Uterus (tissue), 4 donors: ENCODE data around the gene TUSC2. TPM values are rescaled to one million over a fixed set of nuclear protein-coding genes. Genes with fewer than 3 reads are reported as not detected.
A peak's percentile ranks its signal among the peaks of the same experiment; 100 is the strongest.

Source experiments
- DNase-seq, 2 donors: peaks; one replicate each; pipeline ENCODE4 v3.0.0-alpha.2; 2019 to 2020
- H3K27ac ChIP-seq, 2 donors: fragments of 200-600 bp; sonication (generic); 1 replicate in 1 of 2; 2 replicates in 1 of 2; pipeline ENCODE4 v1.5.1; 2016 to 2018
- H3K27me3 ChIP-seq, 2 donors: fragments of 200-600 bp; sonication (generic); one replicate each; pipeline ENCODE4 v1.5.1; 2018 to 2019; ENCODE audit warnings: control low read depth in 1 of 2
- H3K36me3 ChIP-seq, 2 donors: fragments of 200-600 bp; sonication (generic); one replicate each; pipeline ENCODE4 v1.5.1; 2019; ENCODE audit warnings: control low read depth in 1 of 2
- H3K4me1 ChIP-seq, 2 donors: fragments of 200-600 bp; sonication (generic); one replicate each; pipeline ENCODE4 v1.5.1; 2018 to 2019; ENCODE audit warnings: control low read depth in 1 of 2
- H3K4me3 ChIP-seq, 2 donors: fragments of 200-600 bp; sonication (generic); 1 replicate in 1 of 2; 2 replicates in 1 of 2; pipeline ENCODE4 v1.5.1; 2018 to 2019; ENCODE audit warnings: mild to moderate bottlenecking in 1 of 2
- H3K9me3 ChIP-seq, 2 donors: fragments of 200-600 bp; sonication (generic); one replicate each; pipeline ENCODE4 v1.5.1; 2019; ENCODE audit warnings: control low read depth in 1 of 2
- CTCF ChIP-seq, 4 experiments: fragments of 200-600 bp in 2 of 4; fragments of 450-650 bp in 2 of 4; sonication (generic) in 2 of 4; IDR thresholded peaks; one replicate each; pipeline ENCODE4 v1.5.1; 2016 to 2019; ENCODE audit warnings: antibody characterized with exemption in 4 of 4, mild to moderate bottlenecking in 2 of 4, moderate library complexity in 1 of 4
- POLR2A ChIP-seq, 2 donors: fragments of 450-650 bp; IDR thresholded peaks; one replicate each; pipeline ENCODE4 v1.6.1; 2016; ENCODE audit warnings: antibody characterized with exemption in 2 of 2, mild to moderate bottlenecking in 1 of 2, moderate library complexity in 1 of 2
- intact Hi-C: fragments of 100-400 bp; cut with DNase I; formaldehyde crosslinking; loops from one replicate; pipeline ENCODE4 v1.15.1; 2023; ENCODE audit warnings: low total_unique reads
- total RNA-seq, 4 donors: library from RNA; depleted of rRNA in 3 of 4; stranded (reverse); fragments of >200 nt in 3 of 4; gene quantifications; one replicate each; pipeline versions ENCODE4 v1.1.0 to v1.2.4, GENCODE V29; 2014 to 2023
- donor health status: DM: yes; HTN: yes; CAD: no.

Gene TUSC2
- total RNA-seq, 4 donors from 2014 or later: 9.0 to 25.1 (median 21.3) TPM

GRCh38 chr3:50278880-50279224 is 49.2 kb downstream of the TUSC2 start, which contains the start of gene LSMEM2:
TSS of gene LSMEM2 (plus strand) at chr3:50279087. CDS start at chr3:50279114, 27 bp downstream.
- TF ChIP-seq CTCF (IDR thresholded peaks at IDR 0.05): no peak
- intact Hi-C loops: loop anchor here (5.0 kb wide), 1 partner anchor 87 kb away; the partner anchor contains the start of gene GNAT1
- DNase-seq: peak in 1 of 2 donors; percentile 18

GRCh38 chr3:50278123-50278879 is 49.7 kb downstream of the TUSC2 start:
- no peaks in the 10 kb centered on the region for H3K36me3 ChIP-seq
- no peaks in the 10 kb centered on the region for H3K27me3 ChIP-seq
- TF ChIP-seq POLR2A (IDR thresholded peaks at IDR 0.05) (no peak), CTCF (IDR thresholded peaks at IDR 0.05) (no peak)
- H3K4me3 ChIP-seq: no peak overlapping the region
- H3K27ac ChIP-seq: peak overlapping the region in 1 of 2 donors; percentile 33
- peaks cover 0 to 6% of the 10 kb centered on the region in 2 donors for H3K4me1 ChIP-seq
- no peaks in the 10 kb centered on the region for H3K9me3 ChIP-seq
- DNase-seq: no peak
- intact Hi-C loops: loop anchor here (5.0 kb wide), 1 partner anchor 86 kb away; the partner anchor contains the start of gene GNAT1

More at GRCh38 chr3:50278880-50279224, 49.2 kb downstream of the TUSC2 start, which contains the start of gene LSMEM2:
- Histone ChIP-seq H3K4me3 (no peak within 1 kb of the TSS), H3K27me3 (no peaks in the 10 kb centered on the region), H3K27ac (peak within 1 kb of the TSS; percentile 16 to 33), H3K9me3 (no peaks in the 10 kb centered on the region), H3K36me3 (no peaks in the 10 kb centered on the region), H3K4me1 (peaks cover 0 to 6% of the 10 kb centered on the region in 2 donors)

- Histone ChIP-seq H3K36me3 (no peaks in the 10 kb centered on the region), H3K27me3 (no peaks in the 10 kb centered on the region), H3K27ac (no peak overlapping the region), H3K9me3 (no peaks in the 10 kb centered on the region), H3K4me3 (no peak overlapping the region), H3K4me1 (peaks cover 0 to 6% of the 10 kb centered on the region in 2 donors)
- DNase-seq: no peak
- TF ChIP-seq POLR2A (IDR thresholded peaks at IDR 0.05) (no peak), CTCF (IDR thresholded peaks at IDR 0.05) (no peak)
- intact Hi-C loops: loop anchor here (5.0 kb wide), 1 partner anchor 84 kb away; the partner anchor contains the start of gene GNAT1
Measured at GRCh38 chr3:50276762-50277101, 51.3 kb downstream of the TUSC2 start.

- Histone ChIP-seq H3K9me3 (no peaks in the 10 kb centered on the region), H3K4me1 (peaks cover 0 to 8% of the 10 kb centered on the region in 2 donors), H3K36me3 (no peaks in the 10 kb centered on the region), H3K27me3 (no peaks in the 10 kb centered on the region), H3K27ac (no peak overlapping the region), H3K4me3 (no peak overlapping the region)
- no peak for TF ChIP-seq POLR2A (IDR thresholded peaks at IDR 0.05)
- no peak for TF ChIP-seq CTCF (IDR thresholded peaks at IDR 0.05)
- intact Hi-C loops: loop anchor here (5.0 kb wide), 1 partner anchor 84 kb away; the partner anchor contains the start of gene GNAT1
- peak in 1 of 2 donors; percentile 19 for DNase-seq
Measured at GRCh38 chr3:50275996-50276761, 51.8 kb downstream of the TUSC2 start.
